ENCODE measurements around the gene LMF1. TPM values are rescaled to one million over a fixed set of nuclear protein-coding genes. Genes with fewer than 3 reads are reported as not detected.

The LMF1 gene
- total RNA-seq, 1 experiment from 2014 or later = 13.5 TPM

DNA sequence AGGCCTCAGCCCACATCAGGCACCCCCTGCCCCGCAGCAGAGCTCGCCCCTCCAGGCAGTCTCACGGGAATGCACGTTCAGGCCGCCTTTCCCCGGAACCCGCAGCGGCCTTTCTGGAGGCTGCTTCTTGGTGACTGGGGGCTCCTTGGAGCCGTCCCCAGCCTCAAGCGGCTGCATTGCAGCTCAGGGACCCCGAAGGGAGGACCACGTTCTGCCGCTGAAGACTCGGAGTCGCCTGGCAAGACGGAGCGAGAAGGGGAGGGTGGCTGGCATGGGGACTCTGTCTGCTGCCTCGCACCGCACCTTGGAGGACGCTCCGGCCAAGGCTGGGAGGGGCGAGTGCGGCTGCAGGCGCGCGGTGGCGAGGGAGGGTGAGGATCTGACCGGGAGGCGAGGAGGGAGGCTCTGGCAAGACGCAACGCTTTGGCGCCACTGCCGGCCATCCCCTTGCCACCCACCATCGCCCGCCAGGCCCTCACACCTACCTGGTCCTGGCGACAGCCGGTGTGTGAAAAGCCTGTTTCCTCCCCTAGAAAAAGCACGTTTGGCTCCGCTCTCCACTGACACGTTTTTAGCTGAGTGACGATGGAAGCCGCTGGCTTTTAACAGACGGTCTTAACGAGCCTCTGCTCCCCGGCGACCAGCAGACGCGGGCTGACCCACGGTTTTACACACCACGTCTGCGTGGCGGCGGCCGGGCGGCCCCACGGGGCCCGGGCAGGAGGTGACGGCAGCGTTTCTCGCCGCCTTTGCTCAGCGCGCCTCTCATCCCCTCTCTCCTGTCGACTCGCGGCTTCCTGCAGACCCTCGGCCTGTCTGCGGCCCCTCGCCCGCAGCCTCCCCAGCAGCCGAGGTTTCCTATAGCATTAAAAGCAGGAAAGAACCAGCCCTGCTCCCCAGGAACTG, 153.5 kb downstream of the LMF1 start:
- intact Hi-C loops (cut with micrococcal nuclease) = no loop called here
- POLR2A ChIA-PET (ENCODE audit: unreplicated experiment) = no interaction called here
- no peaks in the 10 kb centered on the region for H3F3A ChIP-seq (ENCODE audit: low read length, unreplicated experiment)

DNA sequence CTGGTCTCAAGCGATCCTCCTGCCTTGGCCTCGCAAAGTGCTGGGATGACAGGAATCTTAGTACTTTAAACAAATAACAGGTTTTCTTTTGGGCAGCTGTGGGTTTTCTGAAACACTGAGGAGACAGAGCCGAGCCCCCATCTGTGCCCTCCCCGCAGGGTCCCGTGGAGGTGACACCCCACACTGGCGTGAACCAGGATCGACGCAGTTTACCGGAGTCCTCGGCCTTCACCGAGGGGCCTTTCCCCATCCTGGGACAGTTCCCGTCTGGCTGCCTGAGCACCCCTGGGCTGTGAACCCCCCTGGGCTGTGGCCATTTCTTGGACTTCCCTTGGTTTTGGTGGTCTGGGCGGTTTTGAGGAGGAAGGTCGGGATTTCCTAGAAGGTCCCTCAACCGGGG, 154.9 kb downstream of the LMF1 start:
- intact Hi-C loops (cut with micrococcal nuclease) = no loop called here
- Histone ChIP-seq H3K9me2 (replicated peaks; ENCODE audit: low read length) (no peaks in the 10 kb centered on the region), H3K4me3 (ENCODE audit: low read length) (no peak overlapping the region), H3K27me3 (ENCODE audit: low read length) (no peaks in the 10 kb centered on the region), H3K9ac (ENCODE audit: low read length) (no peak overlapping the region), H3K36me3 (ENCODE audit: low read depth, low read length) (no peaks in the 10 kb centered on the region), H2AFZ (ENCODE audit: low read length) (no peak overlapping the region), H3F3A (ENCODE audit: low read length, unreplicated experiment) (no peaks in the 10 kb centered on the region), H3K4me1 (ENCODE audit: insufficient read depth, low read length) (no peaks in the 10 kb centered on the region; the same call in 1 of the 2 replicates), H3K4me2 (ENCODE audit: low read length) (no peak overlapping the region), H3K27ac (ENCODE audit: low read length) (no peak overlapping the region), H3K79me2 (ENCODE audit: low read length) (no peaks in the 10 kb centered on the region), H3K9me3 (ENCODE audit: low read length) (no peaks in the 10 kb centered on the region), H4K20me1 (ENCODE audit: low read length) (no peaks in the 10 kb centered on the region)
- CTCF ChIA-PET = no interaction called here
- ATAC-seq = no peak
- no peak for DNase-seq
- TF ChIP-seq, protein P1, sequence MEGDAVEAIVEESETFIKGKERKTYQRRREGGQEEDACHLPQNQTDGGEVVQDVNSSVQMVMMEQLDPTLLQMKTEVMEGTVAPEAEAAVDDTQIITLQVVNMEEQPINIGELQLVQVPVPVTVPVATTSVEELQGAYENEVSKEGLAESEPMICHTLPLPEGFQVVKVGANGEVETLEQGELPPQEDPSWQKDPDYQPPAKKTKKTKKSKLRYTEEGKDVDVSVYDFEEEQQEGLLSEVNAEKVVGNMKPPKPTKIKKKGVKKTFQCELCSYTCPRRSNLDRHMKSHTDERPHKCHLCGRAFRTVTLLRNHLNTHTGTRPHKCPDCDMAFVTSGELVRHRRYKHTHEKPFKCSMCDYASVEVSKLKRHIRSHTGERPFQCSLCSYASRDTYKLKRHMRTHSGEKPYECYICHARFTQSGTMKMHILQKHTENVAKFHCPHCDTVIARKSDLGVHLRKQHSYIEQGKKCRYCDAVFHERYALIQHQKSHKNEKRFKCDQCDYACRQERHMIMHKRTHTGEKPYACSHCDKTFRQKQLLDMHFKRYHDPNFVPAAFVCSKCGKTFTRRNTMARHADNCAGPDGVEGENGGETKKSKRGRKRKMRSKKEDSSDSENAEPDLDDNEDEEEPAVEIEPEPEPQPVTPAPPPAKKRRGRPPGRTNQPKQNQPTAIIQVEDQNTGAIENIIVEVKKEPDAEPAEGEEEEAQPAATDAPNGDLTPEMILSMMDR (conservative IDR thresholded peaks at IDR 0.05; ENCODE audit: low read depth, low read length) = no peak
- TF ChIP-seq EZH2 (IDR thresholded peaks at IDR 0.05; ENCODE audit: low read length, unreplicated experiment) (no peak), EZH2phosphoT487 (IDR thresholded peaks at IDR 0.05; ENCODE audit: borderline replicate concordance, low read length) (no peak)
- no TSS peak for BruUV-seq (replicated peaks)
- POLR2A ChIA-PET (ENCODE audit: unreplicated experiment) = no interaction called here

More for the DNA sequence above, 153.5 kb downstream of the LMF1 start:
- H3K9me2 ChIP-seq (replicated peaks; ENCODE audit: low read length) = no peaks in the 10 kb centered on the region
- ATAC-seq (no peak), DNase-seq (no peak)
- no peaks in the 10 kb centered on the region for H3K27me3 ChIP-seq (ENCODE audit: low read length)
- H3K4me1 ChIP-seq (ENCODE audit: insufficient read depth, low read length) = no peaks in the 10 kb centered on the region; the same call in 1 of the 2 replicates
- no peak overlapping the region for H3K4me2 ChIP-seq (ENCODE audit: low read length)
- CTCF ChIA-PET = no interaction called here
- H3K4me3 ChIP-seq (ENCODE audit: low read length) = no peak overlapping the region
- no TSS peak for BruUV-seq (replicated peaks)
- no peak overlapping the region for H3K9ac ChIP-seq (ENCODE audit: low read length)
- no peaks in the 10 kb centered on the region for H3K79me2 ChIP-seq (ENCODE audit: low read length)
- H3K27ac ChIP-seq (ENCODE audit: low read length) = no peak overlapping the region
- no peaks in the 10 kb centered on the region for H4K20me1 ChIP-seq (ENCODE audit: low read length)
- H3K9me3 ChIP-seq (ENCODE audit: low read length) = no peaks in the 10 kb centered on the region
- no peaks in the 10 kb centered on the region for H3K36me3 ChIP-seq (ENCODE audit: low read depth, low read length)
- H2AFZ ChIP-seq (ENCODE audit: low read length) = no peak overlapping the region
- TF ChIP-seq, protein P1 (conservative IDR thresholded peaks at IDR 0.05; ENCODE audit: low read depth, low read length) = no peak
- TF ChIP-seq EZH2 (IDR thresholded peaks at IDR 0.05; ENCODE audit: low read length, unreplicated experiment) (no peak), EZH2phosphoT487 (IDR thresholded peaks at IDR 0.05; ENCODE audit: borderline replicate concordance, low read length) (no peak)

DNA sequence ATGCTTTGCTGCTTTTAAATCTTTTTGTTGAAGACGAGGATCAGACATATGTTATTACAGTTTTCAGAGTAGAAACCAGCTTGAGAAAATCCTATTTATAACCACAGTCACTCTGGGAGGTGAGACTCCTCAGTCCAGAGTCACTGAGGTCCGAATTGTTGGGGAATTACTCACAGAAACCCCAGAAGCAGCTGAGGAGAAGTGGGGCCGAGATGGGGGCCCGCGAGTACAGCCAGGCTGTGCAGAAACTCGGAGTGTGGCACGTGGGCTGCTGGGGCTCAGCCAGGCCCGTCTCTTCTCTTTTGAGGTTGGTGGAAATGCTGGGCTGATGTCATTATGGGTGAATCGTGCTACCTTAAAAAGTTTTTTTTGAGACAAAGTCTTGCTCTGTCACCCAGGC, 155.8 kb downstream of the LMF1 start:
- TF ChIP-seq EZH2phosphoT487 (IDR thresholded peaks at IDR 0.05; ENCODE audit: borderline replicate concordance, low read length) (no peak), EZH2 (IDR thresholded peaks at IDR 0.05; ENCODE audit: low read length, unreplicated experiment) (no peak)
- TF ChIP-seq, protein P1 (conservative IDR thresholded peaks at IDR 0.05; ENCODE audit: low read depth, low read length) = no peak
- Histone ChIP-seq H3K9me2 (replicated peaks; ENCODE audit: low read length) (no peaks in the 10 kb centered on the region), H2AFZ (ENCODE audit: low read length) (no peak overlapping the region), H3K4me3 (ENCODE audit: low read length) (no peak overlapping the region), H3K4me1 (ENCODE audit: insufficient read depth, low read length) (no peaks in the 10 kb centered on the region; the same call in 1 of the 2 replicates), H3K9me3 (ENCODE audit: low read length) (no peaks in the 10 kb centered on the region), H4K20me1 (ENCODE audit: low read length) (no peaks in the 10 kb centered on the region), H3K4me2 (ENCODE audit: low read length) (no peak overlapping the region), H3K79me2 (ENCODE audit: low read length) (no peaks in the 10 kb centered on the region), H3K27me3 (ENCODE audit: low read length) (no peaks in the 10 kb centered on the region), H3K27ac (ENCODE audit: low read length) (no peak overlapping the region), H3K36me3 (ENCODE audit: low read depth, low read length) (no peaks in the 10 kb centered on the region), H3F3A (ENCODE audit: low read length, unreplicated experiment) (no peaks in the 10 kb centered on the region), H3K9ac (ENCODE audit: low read length) (no peak overlapping the region)
- BruUV-seq (replicated peaks) = no TSS peak
- intact Hi-C loops (cut with micrococcal nuclease) = no loop called here
- DNase-seq (no peak), ATAC-seq (no peak)
- POLR2A ChIA-PET (ENCODE audit: unreplicated experiment) = no interaction called here
- CTCF ChIA-PET = no interaction called here
